Esophagus (tissue), 2 donors: Measurements from ENCODE around the gene UBE4A. TPM values are rescaled to one million over a fixed set of nuclear protein-coding genes. Genes with fewer than 3 reads are reported as not detected.
A peak's percentile ranks its signal among the peaks of the same experiment; 100 is the strongest.
"Not testable (repeated sequence)": the region's sequence is repeated elsewhere in the genome, so short reads cannot be mapped to it uniquely, and the experiment has no call there.

ENCODE experiments used
- H3K27ac ChIP-seq, 2 donors: one replicate each; pipeline ENCODE4 v1.5.1; 2013; ENCODE audit warnings: low read depth in 2 of 2, mild to moderate bottlenecking in 2 of 2, inconsistent platforms in 1 of 2, low read length in 1 of 2, moderate library complexity in 1 of 2
- H3K27me3 ChIP-seq, 2 donors: one replicate each; pipeline ENCODE4 v1.6.1; 2013; ENCODE audit warnings: low read length in 2 of 2, control low read depth in 1 of 2, mild to moderate bottlenecking in 1 of 2; ENCODE audit not compliant: insufficient read depth in 2 of 2, control insufficient read depth in 1 of 2
- H3K36me3 ChIP-seq, 2 donors: one replicate each; pipeline ENCODE4 v1.6.1; 2013; ENCODE audit warnings: low read length in 1 of 2; ENCODE audit not compliant: control insufficient read depth in 2 of 2, insufficient read depth in 2 of 2
- H3K4me1 ChIP-seq, 2 donors: one replicate each; pipeline ENCODE4 v1.6.1; 2013; ENCODE audit warnings: low read length in 1 of 2; ENCODE audit not compliant: control insufficient read depth in 2 of 2, insufficient read depth in 2 of 2
- H3K4me3 ChIP-seq, 2 donors: one replicate each; pipeline ENCODE4 v1.5.1; 2013; ENCODE audit warnings: low read length in 2 of 2, mild to moderate bottlenecking in 2 of 2, low read depth in 1 of 2, moderate library complexity in 1 of 2
- H3K9me3 ChIP-seq, 2 donors: one replicate each; pipeline ENCODE4 v1.6.1; 2013; ENCODE audit warnings: mild to moderate bottlenecking in 2 of 2, low read depth in 1 of 2, low read length in 1 of 2, moderate library complexity in 1 of 2; ENCODE audit not compliant: control insufficient read depth in 2 of 2, insufficient read depth in 1 of 2
- WGBS, 2 donors: extraction: QIAGEN DNeasy Blood & Tissue Kit; methylation state at CpG; one replicate each; pipeline ENCODE4 v1.1.7; 2013; 5-methylcytosine and 5-hydroxymethylcytosine counted together
- polyA plus RNA-seq, 2 donors: library from polyadenylated mRNA; stranded (reverse); fragments of 200-250 nt; gene quantifications; one replicate each; pipeline ENCODE4 v1.2.3, GENCODE V29; 2013
- donor health status: healthy with polysubstance abuse.
- donor health status: Bipolar disorder and iron deficiency.

The UBE4A gene
- polyA plus RNA-seq, 2 donors, result 9.5 to 12.0 TPM

GRCh38 chr11:118396097-118396501, 36.7 kb downstream of the UBE4A start:
- no peaks in the 10 kb centered on the region for H3K27me3 ChIP-seq
- H3K4me1 ChIP-seq, result no peaks in the 10 kb centered on the region
- 82% methylated on average over 6 of the region's 6 CpGs for WGBS, 2 donors
- H3K36me3 ChIP-seq, result peaks cover 17 to 20% of the 10 kb centered on the region in 2 donors
- H3K4me3 ChIP-seq, result no peak overlapping the region
- no peaks in the 10 kb centered on the region for H3K9me3 ChIP-seq
- no peak overlapping the region for H3K27ac ChIP-seq

- Histone ChIP-seq H3K4me3 (no peak overlapping the region), H3K4me1 (no peaks in the 10 kb centered on the region), H3K9me3 (no peaks in the 10 kb centered on the region), H3K27ac (no peak overlapping the region), H3K27me3 (no peaks in the 10 kb centered on the region), H3K36me3 (peaks cover 15 to 18% of the 10 kb centered on the region in 2 donors)
Observed at GRCh38 chr11:118397448-118397847, 38.0 kb downstream of the UBE4A start.

GRCh38 chr11:118398791-118399559, 39.6 kb downstream of the UBE4A start:
- H3K4me3 ChIP-seq, result no peak overlapping the region
- H3K36me3 ChIP-seq, result peaks cover 4 to 9% of the 10 kb centered on the region in 2 donors
- H3K27ac ChIP-seq, result peak overlapping the region; percentile 27 to 49
- H3K9me3 ChIP-seq, result no peaks in the 10 kb centered on the region
- H3K4me1 ChIP-seq, result peaks cover 0 to 3% of the 10 kb centered on the region in 2 donors
- no peaks in the 10 kb centered on the region for H3K27me3 ChIP-seq
- WGBS, 2 donors, result 36 to 50% methylated on average over 3 of the region's 3 CpGs

GRCh38 chr11:118401151-118401879, 41.9 kb downstream of the UBE4A start, which contains the start of gene ATP5MG:
Gene ATP5MG, plus strand, starts transcription at chr11:118401606. Its CDS starts 60 bp downstream, at chr11:118401666.
- Histone ChIP-seq H3K4me3 (peak within 1 kb of the TSS; percentile 97 to 98), H3K27ac (peak within 1 kb of the TSS; percentile 83 to 87), H3K27me3 (no peaks in the 10 kb centered on the region), H3K4me1 (peaks cover 0 to 3% of the 10 kb centered on the region in 2 donors), H3K9me3 (no peaks in the 10 kb centered on the region), H3K36me3 (peaks cover 0 to 3% of the 10 kb centered on the region in 2 donors)
- WGBS, 2 donors, result 0% methylated on average over 51 of the region's 51 CpGs

- Histone ChIP-seq H3K27me3 (no peaks in the 10 kb centered on the region), H3K4me3 (peak overlapping the region; percentile 97 to 98), H3K27ac (peak overlapping the region; percentile 83 to 87), H3K36me3 (peaks cover 0 to 8% of the 10 kb centered on the region in 2 donors), H3K4me1 (peaks cover 0 to 3% of the 10 kb centered on the region in 2 donors), H3K9me3 (no peaks in the 10 kb centered on the region)
- 1% methylated on average over 22 of the region's 22 CpGs for WGBS, 2 donors
Observed at GRCh38 chr11:118401880-118402590, 42.6 kb downstream of the UBE4A start.

GRCh38 chr11:118402594-118402993, 43.2 kb downstream of the UBE4A start:
- not testable (repeated sequence) for H3K9me3 ChIP-seq, H3K27ac ChIP-seq, H3K27me3 ChIP-seq, H3K4me1 ChIP-seq, H3K36me3 ChIP-seq
- WGBS, 2 donors, result 71 to 72% methylated on average over 7 of the region's 7 CpGs
- H3K4me3 ChIP-seq, result peak overlapping the region in 1 of 2 donors; percentile 98

- Histone ChIP-seq H3K27ac (no peak overlapping the region), H3K4me1 (peaks cover 0 to 3% of the 10 kb centered on the region in 2 donors), H3K27me3 (no peaks in the 10 kb centered on the region), H3K4me3 (no peak overlapping the region), H3K36me3 (peaks cover 0 to 8% of the 10 kb centered on the region in 2 donors), H3K9me3 (no peaks in the 10 kb centered on the region)
- WGBS, 2 donors, result 62 to 64% methylated on average over 7 of the region's 7 CpGs
Observed at GRCh38 chr11:118406599-118407166, 47.3 kb downstream of the UBE4A start.

GRCh38 chr11:118410055-118410745, 50.8 kb downstream of the UBE4A start:
- Histone ChIP-seq H3K4me1 (no peaks in the 10 kb centered on the region), H3K9me3 (no peaks in the 10 kb centered on the region), H3K27me3 (no peaks in the 10 kb centered on the region), H3K36me3 (peaks cover 0 to 8% of the 10 kb centered on the region in 2 donors), H3K4me3 (no peak overlapping the region), H3K27ac (no peak overlapping the region)
- WGBS, 2 donors, result 77 to 83% methylated on average over 7 of the region's 7 CpGs

- no peaks in the 10 kb centered on the region for H3K27me3 ChIP-seq
- H3K27ac ChIP-seq, result no peak overlapping the region
- H3K4me1 ChIP-seq, result no peaks in the 10 kb centered on the region
- H3K9me3 ChIP-seq, result no peaks in the 10 kb centered on the region
- WGBS, 2 donors, result 74 to 92% methylated on average over 4 of the region's 4 CpGs
- peaks cover 0 to 7% of the 10 kb centered on the region in 2 donors for H3K36me3 ChIP-seq
- no peak overlapping the region for H3K4me3 ChIP-seq
Observed at GRCh38 chr11:118411530-118411929, 52.1 kb downstream of the UBE4A start.
